Sigmoid colon (tissue), 7 donors: ENCODE measurements around the gene KRT78. TPM values are rescaled to one million over a fixed set of nuclear protein-coding genes. Genes with fewer than 3 reads are reported as not detected.

Experiments used
- DNase-seq: peaks from one replicate; pipeline ENCODE4 v3.0.0-alpha.2; 2019
- H3K27ac ChIP-seq, 4 donors: fragments of 200-600 bp; sonication (generic); one replicate each; pipeline ENCODE4 v1.5.1; 2016 to 2019; ENCODE audit warnings: mild to moderate bottlenecking in 1 of 4
- H3K27me3 ChIP-seq, 3 donors: fragments of 200-600 bp; sonication (generic); one replicate each; pipeline ENCODE4 v1.5.1; 2019; ENCODE audit warnings: mild to moderate bottlenecking in 1 of 3
- H3K36me3 ChIP-seq, 4 donors: fragments of 200-600 bp; sonication (generic); one replicate each; pipeline ENCODE4 v1.5.1; 2016 to 2019
- H3K4me1 ChIP-seq, 4 donors: fragments of 200-600 bp; sonication (generic); one replicate each; pipeline ENCODE4 v1.5.1; 2017 to 2019
- H3K4me3 ChIP-seq, 4 donors: fragments of 200-600 bp; sonication (generic); one replicate each; pipeline ENCODE4 v1.5.1; 2017 to 2019; ENCODE audit warnings: mild to moderate bottlenecking in 2 of 4, moderate library complexity in 1 of 4
- H3K9me3 ChIP-seq, 4 donors: fragments of 200-600 bp in 3 of 4; sonication (generic) in 3 of 4; one replicate each; pipeline versions ENCODE4 v1.5.1 to v1.6.1; 2013 to 2019
- CTCF ChIP-seq, 4 experiments: fragments of 450-650 bp in 3 of 4; fragments of 200-600 bp in 1 of 4; IDR thresholded peaks; one replicate each; pipeline ENCODE4 v1.5.1; 2016 to 2019; ENCODE audit warnings: antibody characterized with exemption in 4 of 4, mild to moderate bottlenecking in 3 of 4, moderate library complexity in 2 of 4
- EP300 ChIP-seq, 4 donors: sonication (generic); formaldehyde crosslinking; IDR thresholded peaks; one replicate each; pipeline ENCODE4 v1.6.1; 2017; ENCODE audit warnings: antibody characterized with exemption in 4 of 4
- POLR2A ChIP-seq, 2 donors: fragments of 450-650 bp; IDR thresholded peaks; one replicate each; pipeline ENCODE4 v1.6.1; 2016; ENCODE audit warnings: antibody characterized with exemption in 2 of 2, mild to moderate bottlenecking in 2 of 2, moderate library complexity in 2 of 2
- POLR2AphosphoS5 ChIP-seq, 4 donors: sonication (generic); formaldehyde crosslinking; IDR thresholded peaks; one replicate each; pipeline ENCODE4 v1.6.1; 2017; ENCODE audit warnings: antibody characterized with exemption in 4 of 4
- WGBS, 2 donors: extraction: QIAGEN DNeasy Blood & Tissue Kit; methylation state at CpG; one replicate each; pipeline ENCODE4 v1.1.7; 2013; 5-methylcytosine and 5-hydroxymethylcytosine counted together
- intact Hi-C: fragments of 100-400 bp; cut with DNase I; formaldehyde crosslinking; loops from one replicate; pipeline ENCODE4 v1.15.1; 2023
- polyA plus RNA-seq, 3 donors: library from polyadenylated mRNA; stranded (reverse); fragments of 200-250 nt; gene quantifications; one replicate each; pipeline ENCODE4 v1.2.3, GENCODE V29; 2013
- total RNA-seq, 4 donors: library from RNA; depleted of rRNA; stranded (reverse); fragments of >200 nt; gene quantifications; one replicate each; pipeline ENCODE4 v1.1.0, GENCODE V29; 2016
- donor health status: healthy with polysubstance abuse.
- donor health status: Bipolar disorder and iron deficiency.
- donor health status: healthy.

The KRT78 gene
- total and polyA plus RNA-seq, 7 donors: 0.20 to 5.4 TPM; not detected in 5

GRCh38 chr12:52821826-52822660 lies 26.8 kb downstream of the KRT78 start:
- Histone ChIP-seq H3K36me3 (no peaks in the 10 kb centered on the region), H3K27me3 (peaks cover 0 to 6% (median 0%) of the 10 kb centered on the region in 3 donors), H3K9me3 (no peaks in the 10 kb centered on the region), H3K27ac (no peak overlapping the region), H3K4me1 (peaks cover 0 to 11% (median 4%) of the 10 kb centered on the region in 4 donors), H3K4me3 (no peak overlapping the region)
- DNase-seq: no peak
- intact Hi-C loops: no loop called here
- TF ChIP-seq POLR2A (IDR thresholded peaks at IDR 0.05) (no peak), POLR2AphosphoS5 (IDR thresholded peaks at IDR 0.05) (no peak), EP300 (IDR thresholded peaks at IDR 0.05) (no peak), CTCF (IDR thresholded peaks at IDR 0.05) (no peak)
- 76% methylated on average over 10 of the region's 10 CpGs for WGBS, 2 donors

DNA sequence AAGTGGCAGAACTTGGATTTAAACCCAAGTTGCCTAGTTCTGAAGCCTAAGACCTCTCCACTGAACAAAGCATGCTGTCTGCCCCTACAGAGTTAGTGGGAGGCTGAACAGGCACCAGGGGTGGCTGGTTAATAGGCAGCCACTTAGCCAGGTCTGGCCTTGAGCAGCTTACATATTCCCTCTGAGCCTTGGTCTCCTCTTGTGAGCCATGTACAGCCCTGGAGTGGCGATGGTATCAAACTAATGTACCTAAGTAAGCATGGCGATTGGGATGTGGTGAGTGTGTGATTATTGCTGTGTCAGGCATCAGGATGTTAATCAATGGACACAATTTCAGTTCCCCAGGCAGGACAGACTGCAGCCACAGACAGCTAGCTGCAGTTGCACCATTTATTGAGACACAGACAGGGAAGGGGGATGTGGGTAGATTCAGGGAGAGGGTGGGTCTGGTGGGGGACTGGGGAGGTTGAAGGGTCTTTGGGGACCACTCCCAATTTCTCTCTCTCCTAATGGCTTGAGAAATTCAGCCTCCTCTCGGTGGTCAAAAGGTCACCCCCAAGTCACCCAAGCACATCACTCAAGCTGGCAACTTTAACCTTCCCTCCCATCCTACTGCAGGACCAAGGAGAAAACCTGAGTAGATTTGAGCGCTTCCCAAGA lies 27.6 kb downstream of the KRT78 start:
- no peak overlapping the region for H3K27ac ChIP-seq
- H3K4me1 ChIP-seq: peaks cover 0 to 11% (median 4%) of the 10 kb centered on the region in 4 donors
- no peak for DNase-seq
- 91 to 93% methylated on average over 4 of the region's 4 CpGs for WGBS, 2 donors
- TF ChIP-seq POLR2AphosphoS5 (IDR thresholded peaks at IDR 0.05): no peak
- no peak for TF ChIP-seq CTCF (IDR thresholded peaks at IDR 0.05)
- no peak for TF ChIP-seq EP300 (IDR thresholded peaks at IDR 0.05)
- no peak for TF ChIP-seq POLR2A (IDR thresholded peaks at IDR 0.05)
- intact Hi-C loops: no loop called here
- no peak overlapping the region for H3K4me3 ChIP-seq
- H3K36me3 ChIP-seq: no peaks in the 10 kb centered on the region
- H3K27me3 ChIP-seq: peaks cover 0 to 6% (median 0%) of the 10 kb centered on the region in 3 donors
- H3K9me3 ChIP-seq: no peaks in the 10 kb centered on the region

DNA sequence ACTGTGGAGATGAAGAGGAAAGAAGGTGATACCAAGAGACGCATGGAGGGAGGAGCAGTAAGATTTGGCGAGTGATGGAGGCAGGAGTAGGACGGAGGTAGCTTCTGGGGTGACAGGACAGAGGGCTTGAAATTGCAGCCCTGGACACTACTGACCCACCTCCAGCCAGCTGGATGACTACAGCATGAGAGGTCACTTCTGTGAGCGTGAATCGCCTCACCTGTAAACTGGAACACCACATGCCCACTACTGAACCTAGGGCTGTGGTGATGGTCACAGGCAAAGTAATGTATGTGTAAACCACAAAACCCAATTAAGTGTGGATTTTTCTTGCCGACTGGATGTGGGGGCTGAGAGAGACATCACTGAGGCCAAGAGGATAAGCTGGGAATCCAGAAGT lies 28.3 kb downstream of the KRT78 start:
- Histone ChIP-seq H3K27me3 (peaks cover 0 to 6% (median 0%) of the 10 kb centered on the region in 3 donors), H3K9me3 (no peaks in the 10 kb centered on the region), H3K4me3 (no peak overlapping the region), H3K27ac (no peak overlapping the region), H3K4me1 (peaks cover 0 to 11% (median 4%) of the 10 kb centered on the region in 4 donors), H3K36me3 (no peaks in the 10 kb centered on the region)
- DNase-seq: no peak
- no peak for TF ChIP-seq CTCF (IDR thresholded peaks at IDR 0.05)
- no peak for TF ChIP-seq POLR2A (IDR thresholded peaks at IDR 0.05)
- TF ChIP-seq EP300 (IDR thresholded peaks at IDR 0.05): no peak
- TF ChIP-seq POLR2AphosphoS5 (IDR thresholded peaks at IDR 0.05): no peak
- intact Hi-C loops: no loop called here
- 89 to 95% methylated on average over 6 of the region's 6 CpGs for WGBS, 2 donors

DNA sequence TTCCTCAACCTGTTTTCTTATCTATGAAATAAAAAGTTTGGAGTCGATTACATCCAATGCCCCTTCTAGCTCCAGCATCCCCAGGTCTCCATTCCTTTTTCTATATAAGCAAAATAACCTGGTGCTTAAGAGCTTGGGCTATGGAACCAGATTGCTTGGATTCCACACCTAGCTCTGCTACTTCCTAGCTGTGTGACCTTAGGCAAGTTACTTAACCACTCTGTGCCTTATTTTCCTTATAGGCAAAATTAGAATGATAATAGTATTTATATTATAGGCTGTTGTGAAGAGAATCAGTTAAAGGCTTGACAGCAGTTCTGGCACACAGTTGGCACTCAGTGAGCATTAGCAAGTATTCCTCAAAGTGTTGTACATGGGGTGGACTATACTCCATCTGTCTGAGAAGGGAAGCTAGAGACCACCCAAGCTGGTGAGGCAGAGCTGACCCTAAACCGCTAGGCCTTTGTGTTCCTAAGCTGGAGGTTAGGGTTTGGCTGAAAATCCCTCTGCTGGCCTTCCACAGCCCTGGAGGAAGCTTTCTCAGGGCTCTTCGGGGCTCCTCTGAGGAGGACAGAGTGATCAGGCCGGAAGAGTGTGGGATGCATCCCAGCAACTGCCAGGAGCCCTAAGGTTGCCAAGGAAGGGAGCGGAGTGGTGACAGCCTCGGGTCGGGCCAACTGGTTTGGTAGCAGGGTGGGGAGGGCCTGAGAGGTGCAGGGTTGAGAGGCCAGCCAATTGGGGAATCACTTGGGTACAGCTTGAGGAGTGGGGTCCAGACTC lies 28.9 kb downstream of the KRT78 start:
- no peak for TF ChIP-seq POLR2AphosphoS5 (IDR thresholded peaks at IDR 0.05)
- TF ChIP-seq CTCF (IDR thresholded peaks at IDR 0.05): no peak
- TF ChIP-seq POLR2A (IDR thresholded peaks at IDR 0.05): no peak
- no peak for TF ChIP-seq EP300 (IDR thresholded peaks at IDR 0.05)
- Histone ChIP-seq H3K27me3 (peaks cover 0 to 6% (median 0%) of the 10 kb centered on the region in 3 donors), H3K9me3 (no peaks in the 10 kb centered on the region), H3K4me3 (no peak overlapping the region), H3K4me1 (peaks cover 0 to 11% (median 4%) of the 10 kb centered on the region in 4 donors), H3K27ac (no peak overlapping the region), H3K36me3 (no peaks in the 10 kb centered on the region)
- intact Hi-C loops: no loop called here
- 87 to 89% methylated on average over 7 of the region's 7 CpGs for WGBS, 2 donors
- DNase-seq: no peak
